CD4-positive, alpha-beta memory T cell (primary cell): ENCODE data around the gene ATP6V0B. TPM values are rescaled to one million over a fixed set of nuclear protein-coding genes. Genes with fewer than 3 reads are reported as not detected.

Experiments
- CTCF ChIA-PET: fragments of 350-600 bp; sonication (Branson Sonifier 250); formaldehyde crosslinking; loops from one replicate; lab custom pipeline; 2021; ENCODE audit warnings: inconsistent platforms; ENCODE audit not compliant: partially characterized antibody; lab: Charles Lee
- POLR2A ChIA-PET: fragments of 350-600 bp; sonication (Branson Sonifier 250); formaldehyde crosslinking; loops from one replicate; lab custom pipeline; 2021; ENCODE audit not compliant: partially characterized antibody; lab: Charles Lee
- DNase-seq, 5 donors: peaks; one replicate each; pipeline versions ENCODE4 v3.0.0 to v3.0.0-alpha.2; 2020 to 2022; ENCODE audit warnings: mixed read lengths in 1 of 5
- H3K27ac ChIP-seq: one replicate; pipeline ENCODE4 v1.7.0; 2013; ENCODE audit warnings: low read depth, low read length
- H3K27me3 ChIP-seq: 2 replicates; pipeline ENCODE4 v1.7.0; 2013; ENCODE audit warnings: mild to moderate bottlenecking, low read length, moderate library complexity; ENCODE audit not compliant: insufficient read depth
- H3K36me3 ChIP-seq: 2 replicates; pipeline ENCODE4 v1.7.0; 2013; ENCODE audit warnings: mild to moderate bottlenecking, low read length, moderate library complexity; ENCODE audit not compliant: insufficient read depth
- H3K4me1 ChIP-seq: 2 replicates; pipeline ENCODE4 v1.7.0; 2013; ENCODE audit warnings: mild to moderate bottlenecking, low read length, moderate library complexity; ENCODE audit not compliant: insufficient read depth
- H3K4me3 ChIP-seq, 2 donors: one replicate each; pipeline ENCODE4 v1.7.0; 2013; ENCODE audit warnings: low read length in 2 of 2, mild to moderate bottlenecking in 1 of 2
- H3K9me3 ChIP-seq, 2 donors: one replicate each; pipeline ENCODE4 v1.7.0; 2013; ENCODE audit warnings: low read length in 2 of 2, control low read depth in 1 of 2; ENCODE audit not compliant: control insufficient read depth in 1 of 2
- H3K27ac Mint-ChIP-seq, 7 donors: one replicate each; pipeline ENCODE4 v1.8.0; 2020 to 2021; ENCODE audit warnings: mixed read lengths in 7 of 7, mild to moderate bottlenecking in 6 of 7, inconsistent platforms in 3 of 7, moderate library complexity in 3 of 7
- H3K27me3 Mint-ChIP-seq, 2 donors: one replicate each; pipeline ENCODE4 v1.8.0; 2020 to 2021; ENCODE audit warnings: mixed read lengths in 2 of 2
- H3K36me3 Mint-ChIP-seq, 2 donors: one replicate each; pipeline ENCODE4 v1.8.0; 2020 to 2021; ENCODE audit warnings: mixed read lengths in 2 of 2, inconsistent platforms in 1 of 2, mild to moderate bottlenecking in 1 of 2
- H3K4me1 Mint-ChIP-seq, 4 donors: one replicate each; pipeline ENCODE4 v1.8.0; 2020 to 2021; ENCODE audit warnings: mixed read lengths in 4 of 4, mild to moderate bottlenecking in 1 of 4
- H3K4me3 Mint-ChIP-seq, 8 donors: one replicate each; pipeline ENCODE4 v1.8.0; 2020 to 2021; ENCODE audit warnings: mixed read lengths in 8 of 8, mild to moderate bottlenecking in 7 of 8, moderate library complexity in 6 of 8, inconsistent platforms in 3 of 8
- H3K9me3 Mint-ChIP-seq, 8 donors: one replicate each; pipeline ENCODE4 v1.8.0; 2020 to 2021; ENCODE audit warnings: mixed read lengths in 8 of 8, mild to moderate bottlenecking in 5 of 8, inconsistent platforms in 3 of 8, moderate library complexity in 1 of 8
- intact Hi-C: fragments of 100-400 bp; cut with micrococcal nuclease; formaldehyde crosslinking; loops from one replicate; pipeline ENCODE4 v1.15.1; 2023
- polyA plus RNA-seq, 2 donors: library from polyadenylated mRNA; unstranded; fragments of 300-500 nt; fragmentation: Illumina TruSeq; gene quantifications; one replicate each; pipeline ENCODE4 v1.2.3, GENCODE V29; 2021
- total RNA-seq, 2 experiments: library from RNA; stranded (reverse); gene quantifications; one replicate each; pipeline ENCODE4 v1.2.3, GENCODE V29; 2021

Gene ATP6V0B
- total RNA-seq, result 10 to 100 TPM; 59.8 to 73.9 TPM
- polyA plus RNA-seq, result 100 to 1,000 TPM; 186 to 310 TPM

GRCh38 chr1:43974443-43975248 lies at the start of gene ATP6V0B:
Gene ATP6V0B (plus strand): TSS chr1:43974960. CDS start chr1:43975041, 81 bp downstream.
- ChIA-PET POLR2A (interaction anchor here (0.9 to 5.7 kb wide), 11 partner anchors 11 to 802 kb away, joined by 3 to 44 read pairs (median 5); partner anchors contain the start of genes CCDC24, CFAP57, EBNA1BP2 and IPO13), CTCF (interaction anchor here (1.1 to 1.8 kb wide), 4 partner anchors 15 to 32 kb away, joined by 4 to 8 read pairs (median 6); no protein-coding TSS in a partner anchor)
- intact Hi-C loops, result loop anchor here (1.0 kb wide), 3 partner anchors 17 to 56 kb away; partner anchors contain the start of genes CCDC24 and IPO13
- Histone ChIP-seq H3K36me3 (peaks cover 29% of the 10 kb centered on the region), H3K27me3 (no peaks in the 10 kb centered on the region), H3K4me3 (peak within 1 kb of the TSS; percentile 90 to 96), H3K9me3 (no peaks in the 10 kb centered on the region), H3K4me1 (peaks cover 52% of the 10 kb centered on the region), H3K27ac (peak within 1 kb of the TSS; percentile 83)
- Mint-ChIP-seq H3K4me1 (peaks cover 42 to 73% (median 58%) of the 10 kb centered on the region in 4 donors), H3K27ac (peak within 1 kb of the TSS; percentile 95 to 98 (median 96)), H3K36me3 (peaks cover 24 to 53% of the 10 kb centered on the region in 2 donors), H3K4me3 (peak within 1 kb of the TSS; percentile 91 to 98 (median 93)), H3K9me3 (peaks cover 0 to under 1% (median 0%) of the 10 kb centered on the region in 8 donors), H3K27me3 (no peaks in the 10 kb centered on the region)
- peak; percentile 86 to 93 (median 89) for DNase-seq

GRCh38 chr1:43925846-43926245 lies 48.9 kb upstream of the ATP6V0B start:
- Histone ChIP-seq H3K4me3 (no peak overlapping the region), H3K27ac (no peak overlapping the region), H3K4me1 (no peaks in the 10 kb centered on the region), H3K36me3 (no peaks in the 10 kb centered on the region), H3K27me3 (no peaks in the 10 kb centered on the region), H3K9me3 (no peaks in the 10 kb centered on the region)
- intact Hi-C loops, result no loop called here
- Mint-ChIP-seq H3K4me1 (no peaks in the 10 kb centered on the region), H3K4me3 (no peak overlapping the region), H3K9me3 (no peaks in the 10 kb centered on the region), H3K36me3 (peaks cover 18 to 21% of the 10 kb centered on the region in 2 donors), H3K27ac (peak overlapping the region in 1 of 7 donors; percentile 31), H3K27me3 (no peaks in the 10 kb centered on the region)
- DNase-seq, result no peak
- POLR2A ChIA-PET, result interaction anchor here (0.6 to 1.6 kb wide), 2 partner anchors 9 to 118 kb away, joined by 3 read pairs; no protein-coding TSS in a partner anchor
- CTCF ChIA-PET, result interaction anchor here (1.2 to 2.5 kb wide), 3 partner anchors 9 to 20 kb away, joined by 3 to 18 read pairs (median 5); partner anchors contain the start of gene ARTN

- DNase-seq, result no peak
- H3K4me1 Mint-ChIP-seq, result peaks cover under 1 to 21% (median 4%) of the 10 kb centered on the region in 4 donors
- intact Hi-C loops, result loop anchor here (5.0 kb wide), 2 partner anchors 107 to 703 kb away; no protein-coding TSS in a partner anchor
- no peak overlapping the region for H3K27ac Mint-ChIP-seq
- peaks cover 8% of the 10 kb centered on the region for H3K4me1 ChIP-seq
- no peak overlapping the region for H3K27ac ChIP-seq
- H3K27me3 Mint-ChIP-seq, result peaks cover 16 to 17% of the 10 kb centered on the region in 2 donors
- H3K36me3 Mint-ChIP-seq, result peaks cover 10 to 15% of the 10 kb centered on the region in 2 donors
- peaks cover 20% of the 10 kb centered on the region for H3K27me3 ChIP-seq
- H3K9me3 Mint-ChIP-seq, result no peaks in the 10 kb centered on the region
- H3K9me3 ChIP-seq, result no peaks in the 10 kb centered on the region
- H3K4me3 Mint-ChIP-seq, result peak overlapping the region in 1 of 8 donors; percentile 31
- no peaks in the 10 kb centered on the region for H3K36me3 ChIP-seq
- H3K4me3 ChIP-seq, result no peak overlapping the region
- POLR2A ChIA-PET, result no interaction called here
- CTCF ChIA-PET, result interaction anchor here (0.7 to 2.4 kb wide), 6 partner anchors 13 to 401 kb away, joined by 3 to 9 read pairs (median 3); no protein-coding TSS in a partner anchor
Observed at GRCh38 chr1:43930168-43930948, 44.4 kb upstream of the ATP6V0B start.

- intact Hi-C loops, result loop anchor here (5.0 kb wide), 2 partner anchors 106 to 704 kb away; no protein-coding TSS in a partner anchor
- no peak for DNase-seq
- Histone ChIP-seq H3K9me3 (no peaks in the 10 kb centered on the region), H3K27ac (no peak overlapping the region), H3K36me3 (no peaks in the 10 kb centered on the region), H3K4me3 (no peak overlapping the region), H3K27me3 (peaks cover 23% of the 10 kb centered on the region), H3K4me1 (peaks cover 8% of the 10 kb centered on the region)
- Mint-ChIP-seq H3K36me3 (peaks cover 5 to 10% of the 10 kb centered on the region in 2 donors), H3K4me1 (peaks cover 3 to 24% (median 4%) of the 10 kb centered on the region in 4 donors), H3K9me3 (no peaks in the 10 kb centered on the region), H3K4me3 (peak overlapping the region in 1 of 8 donors; percentile 31), H3K27me3 (peaks cover 16 to 19% of the 10 kb centered on the region in 2 donors), H3K27ac (no peak overlapping the region)
- ChIA-PET POLR2A (no interaction called here), CTCF (interaction anchor here (0.7 to 2.4 kb wide), 5 partner anchors 13 to 401 kb away, joined by 3 to 9 read pairs (median 3); no protein-coding TSS in a partner anchor)
Observed at GRCh38 chr1:43930949-43931275, 43.8 kb upstream of the ATP6V0B start.

GRCh38 chr1:43931711-43932660 lies 42.8 kb upstream of the ATP6V0B start:
- Mint-ChIP-seq H3K36me3 (peaks cover 3 to 5% of the 10 kb centered on the region in 2 donors), H3K4me3 (no peak overlapping the region), H3K4me1 (peaks cover 3 to 24% (median 4%) of the 10 kb centered on the region in 4 donors), H3K27me3 (peaks cover 16 to 21% of the 10 kb centered on the region in 2 donors), H3K9me3 (no peaks in the 10 kb centered on the region), H3K27ac (peak overlapping the region in 2 of 7 donors; percentile 24 to 48)
- H3K9me3 ChIP-seq, result no peaks in the 10 kb centered on the region
- intact Hi-C loops, result loop anchor here (5.0 kb wide), 2 partner anchors 105 to 705 kb away; no protein-coding TSS in a partner anchor
- H3K27me3 ChIP-seq, result peaks cover 23% of the 10 kb centered on the region
- no peak for DNase-seq
- ChIA-PET CTCF (interaction anchor here (1.3 to 5.4 kb wide), 5 partner anchors 8 to 402 kb away, joined by 3 to 91 read pairs (median 21); partner anchors contain the start of gene IPO13), POLR2A (interaction anchor here (1.1 to 1.4 kb wide), 2 partner anchors 15 to 98 kb away, joined by 3 read pairs; partner anchors contain the start of gene IPO13)
- no peak overlapping the region for H3K4me3 ChIP-seq
- H3K36me3 ChIP-seq, result no peaks in the 10 kb centered on the region
- no peak overlapping the region for H3K27ac ChIP-seq
- peaks cover 8% of the 10 kb centered on the region for H3K4me1 ChIP-seq
